ENCODE measurements around the gene HDAC4. TPM values are rescaled to one million over a fixed set of nuclear protein-coding genes. Genes with fewer than 3 reads are reported as not detected.

The HDAC4 gene
- total RNA-seq, 1 experiment from 2014 or later = 32.0 TPM

GRCh38 chr2:239380831-239381708 lies 19.8 kb downstream of the HDAC4 start:
- Histone ChIP-seq H3K27ac (ENCODE audit: insufficient read length, low read depth, low read length) (no peak overlapping the region), H3K9ac (ENCODE audit: extremely low read depth, insufficient read length, low read length) (no peak overlapping the region), H2BK5ac (ENCODE audit: insufficient read length, low read length) (no peak overlapping the region), H3K27me3 (ENCODE audit: insufficient read depth, low read length) (no peaks in the 10 kb centered on the region), H3K4ac (ENCODE audit: low read depth, low read length) (no peak overlapping the region), H3K18ac (ENCODE audit: insufficient read length, low read depth, low read length) (no peak overlapping the region), H2BK20ac (ENCODE audit: low read depth, low read length, poor library complexity, severe bottlenecking) (no peak overlapping the region), H3K56ac (ENCODE audit: insufficient read length, low read depth, low read length) (no peak overlapping the region), H4K5ac (ENCODE audit: insufficient read length, low read depth, low read length) (no peak overlapping the region), H3K23ac (ENCODE audit: insufficient read length, low read depth, low read length) (no peak overlapping the region), H2BK12ac (ENCODE audit: insufficient read length, low read depth, low read length) (no peak overlapping the region), H2BK15ac (ENCODE audit: low read depth, low read length) (no peak overlapping the region), H3K23me2 (ENCODE audit: insufficient read length, low read depth, low read length, poor library complexity, severe bottlenecking) (no peaks in the 10 kb centered on the region), H2AK5ac (ENCODE audit: insufficient read length, low read length) (no peak overlapping the region), H3K4me1 (ENCODE audit: insufficient read depth, low read length) (peaks cover 4% of the 10 kb centered on the region; the same call in 1 of the 2 replicates), H4K8ac (replicated peaks; ENCODE audit: insufficient read length, low read depth, low read length) (no peak overlapping the region), H4K91ac (ENCODE audit: insufficient read length, low read depth, low read length) (no peak overlapping the region), H4K20me1 (ENCODE audit: control insufficient read depth, insufficient read depth, insufficient read length) (no peaks in the 10 kb centered on the region), H2BK120ac (ENCODE audit: low read depth, low read length, poor library complexity, severe bottlenecking) (no peak overlapping the region), H2AFZ (ENCODE audit: low read length) (no peak overlapping the region), H3K79me2 (ENCODE audit: insufficient read depth, low read length) (peaks cover 5% of the 10 kb centered on the region; the same call in 1 of the 2 replicates), H3T11ph (ENCODE audit: low read length) (no peak overlapping the region), H3K9me3 (ENCODE audit: control insufficient read depth, low read depth, low read length) (no peaks in the 10 kb centered on the region), H3K79me1 (ENCODE audit: insufficient read depth, low read depth, low read length, poor library complexity, severe bottlenecking) (no peaks in the 10 kb centered on the region), H3K14ac (ENCODE audit: insufficient read depth, low read length) (0 out of 2 replicates have a peak overlapping the region, but pooled peaks have one; percentile 16), H3K4me2 (ENCODE audit: insufficient read depth, insufficient read length, low read length) (peak overlapping the region; percentile 11)
- no CpG with 5 or more reads among the region's 30 CpGs for WGBS (ENCODE audit: extremely low coverage, insufficient read length, low lambda C conversion rate)
- TF ChIP-seq CTCF (conservative IDR thresholded peaks at IDR 0.05) = no peak
- Mint-ChIP-seq H3K27ac (peak overlapping the region; percentile 90 to 95 (median 93)), H3K27me3 (ENCODE audit: low read depth) (no peaks in the 10 kb centered on the region), H3K4me1 (peaks cover 49 to 51% of the 10 kb centered on the region in 2 experiments), H3K4me3 (peak overlapping the region in 1 of 2 experiments; percentile 59; a peak in 3 of 5 replicates), H3K9me3 (no peaks in the 10 kb centered on the region), H3K36me3 (ENCODE audit: insufficient read depth in 1 of 3, low read depth in 3 of 3) (peaks cover 8 to 10% (median 9%) of the 10 kb centered on the region in 3 experiments; a peak in 6 of 7 replicates)
- no peak for DNase-seq
